Smooth muscle cell (in vitro differentiated cells): Measurements from ENCODE around the gene LCOR. TPM values are rescaled to one million over a fixed set of nuclear protein-coding genes. Genes with fewer than 3 reads are reported as not detected.
"Not testable (repeated sequence)": the region's sequence is repeated elsewhere in the genome, so short reads cannot be mapped to it uniquely, and the experiment has no call there.

Source experiments
- DNase-seq: peaks from one replicate; lab custom pipeline; 2025; ENCODE audit not compliant: unreplicated experiment; lab: John Stamatoyannopoulos, UW
- H2AFZ ChIP-seq: fragments of 200-600 bp; sonication (generic); 2 replicates; pipeline ENCODE4 v1.6.0; 2016; ENCODE audit warnings: antibody characterized with exemption, low read depth, mild to moderate bottlenecking
- H3F3A ChIP-seq: fragments of 200-600 bp; sonication (generic); 2 replicates; pipeline ENCODE4 v1.6.0; 2017; ENCODE audit warnings: antibody characterized with exemption, low read depth
- H3K27ac ChIP-seq: fragments of 200-600 bp; sonication (generic); 2 replicates; pipeline ENCODE4 v1.5.1; 2016; ENCODE audit warnings: low read depth, mild to moderate bottlenecking
- H3K27me3 ChIP-seq: fragments of 200-600 bp; sonication (generic); 2 replicates; pipeline ENCODE4 v1.6.1; 2016; ENCODE audit warnings: low read depth, mild to moderate bottlenecking
- H3K36me3 ChIP-seq: fragments of 200-600 bp; sonication (generic); 2 replicates; pipeline ENCODE4 v1.5.1; 2016; ENCODE audit warnings: low read depth
- H3K4me1 ChIP-seq: fragments of 200-600 bp; sonication (generic); 2 replicates; pipeline ENCODE4 v1.5.1; 2016; ENCODE audit warnings: low read depth
- H3K4me2 ChIP-seq: fragments of 200-600 bp; sonication (generic); 2 replicates; pipeline ENCODE4 v1.6.0; 2016; ENCODE audit warnings: mild to moderate bottlenecking
- H3K4me3 ChIP-seq: fragments of 200-600 bp; sonication (generic); 2 replicates; pipeline ENCODE4 v1.5.1; 2016; ENCODE audit warnings: mild to moderate bottlenecking
- H3K79me2 ChIP-seq: fragments of 200-600 bp; sonication (generic); 2 replicates; pipeline ENCODE4 v1.6.0; 2016; ENCODE audit warnings: low read depth, mild to moderate bottlenecking
- H3K9ac ChIP-seq: fragments of 200-600 bp; sonication (generic); 2 replicates; pipeline ENCODE4 v1.6.0; 2016; ENCODE audit warnings: low read depth
- H3K9me3 ChIP-seq: fragments of 200-600 bp; sonication (generic); replicated peaks from 2 replicates; pipeline ENCODE4 v1.5.1; 2016; ENCODE audit warnings: low read depth
- H4K20me1 ChIP-seq: fragments of 200-600 bp; sonication (generic); 2 replicates; pipeline ENCODE4 v1.6.0; 2016; ENCODE audit warnings: low read depth
- WGBS: methylation state at CpG from one replicate; pipeline ENCODE4 v1.1.7; 2016; ENCODE audit warnings: low lambda C conversion rate; 5-methylcytosine and 5-hydroxymethylcytosine counted together
- polyA plus RNA-seq: library from polyadenylated mRNA; unstranded; fragments of >200 nt; fragmentation: Nextera tagmentation; extraction: Ambion mirVana; gene quantifications from 2 replicates; pipeline ENCODE4 v1.2.1, GENCODE V29; 2016
- total RNA-seq: library from RNA; depleted of rRNA; stranded (reverse); fragments of >200 nt; gene quantifications from 2 replicates; pipeline ENCODE4 v1.2.3, GENCODE V29; 2014
- TF ChIP-seq, protein P1 (sequence below): fragments of 200-600 bp; sonication (generic); IDR thresholded peaks from 2 replicates; pipeline ENCODE4 v1.5.1; 2017; ENCODE audit warnings: borderline replicate concordance, mild to moderate bottlenecking, antibody characterized with exemption; ENCODE audit not compliant: insufficient read depth, poor library complexity, severe bottlenecking

LCOR gene
- total and polyA plus RNA-seq, 2 experiments from 2014 or later: 10.6 to 27.8 TPM

DNA sequence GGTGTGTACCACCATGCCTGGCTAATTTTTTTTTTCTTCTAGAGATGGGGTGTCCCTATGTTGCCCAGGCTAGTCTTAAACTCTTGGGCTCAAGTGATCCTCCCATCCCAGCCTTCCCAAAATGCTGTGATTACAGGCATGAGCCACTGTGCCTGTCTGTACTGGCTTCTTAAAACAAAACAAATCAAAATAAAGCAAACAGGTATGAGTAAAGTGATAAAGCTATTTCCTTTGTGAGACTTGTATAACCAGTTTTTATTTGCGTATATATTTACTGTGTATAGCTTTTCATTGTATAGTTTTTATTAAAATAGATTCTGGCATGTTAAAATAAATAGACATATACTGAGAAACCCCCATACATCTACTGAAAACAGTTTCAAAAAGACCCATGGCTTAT, 14.3 kb downstream of the LCOR start:
- H3K27me3 ChIP-seq: no peaks in the 10 kb centered on the region
- DNase-seq: no peak
- no peak overlapping the region for H3K4me3 ChIP-seq
- peaks cover 10% of the 10 kb centered on the region for H3K4me1 ChIP-seq
- no peak overlapping the region for H3K27ac ChIP-seq
- peaks cover 98% of the 10 kb centered on the region for H4K20me1 ChIP-seq
- H2AFZ ChIP-seq: no peak overlapping the region
- no peaks in the 10 kb centered on the region for H3K36me3 ChIP-seq
- no peak overlapping the region for H3K4me2 ChIP-seq
- H3K9me3 ChIP-seq: no peaks in the 10 kb centered on the region
- H3K9ac ChIP-seq: no peak overlapping the region
- TF ChIP-seq, protein P1, sequence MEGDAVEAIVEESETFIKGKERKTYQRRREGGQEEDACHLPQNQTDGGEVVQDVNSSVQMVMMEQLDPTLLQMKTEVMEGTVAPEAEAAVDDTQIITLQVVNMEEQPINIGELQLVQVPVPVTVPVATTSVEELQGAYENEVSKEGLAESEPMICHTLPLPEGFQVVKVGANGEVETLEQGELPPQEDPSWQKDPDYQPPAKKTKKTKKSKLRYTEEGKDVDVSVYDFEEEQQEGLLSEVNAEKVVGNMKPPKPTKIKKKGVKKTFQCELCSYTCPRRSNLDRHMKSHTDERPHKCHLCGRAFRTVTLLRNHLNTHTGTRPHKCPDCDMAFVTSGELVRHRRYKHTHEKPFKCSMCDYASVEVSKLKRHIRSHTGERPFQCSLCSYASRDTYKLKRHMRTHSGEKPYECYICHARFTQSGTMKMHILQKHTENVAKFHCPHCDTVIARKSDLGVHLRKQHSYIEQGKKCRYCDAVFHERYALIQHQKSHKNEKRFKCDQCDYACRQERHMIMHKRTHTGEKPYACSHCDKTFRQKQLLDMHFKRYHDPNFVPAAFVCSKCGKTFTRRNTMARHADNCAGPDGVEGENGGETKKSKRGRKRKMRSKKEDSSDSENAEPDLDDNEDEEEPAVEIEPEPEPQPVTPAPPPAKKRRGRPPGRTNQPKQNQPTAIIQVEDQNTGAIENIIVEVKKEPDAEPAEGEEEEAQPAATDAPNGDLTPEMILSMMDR: no peak
- 91% methylated on average over 1 of the region's 1 CpG for WGBS
- peaks cover 98% of the 10 kb centered on the region for H3K79me2 ChIP-seq
- H3F3A ChIP-seq: peaks cover 4% of the 10 kb centered on the region

DNA sequence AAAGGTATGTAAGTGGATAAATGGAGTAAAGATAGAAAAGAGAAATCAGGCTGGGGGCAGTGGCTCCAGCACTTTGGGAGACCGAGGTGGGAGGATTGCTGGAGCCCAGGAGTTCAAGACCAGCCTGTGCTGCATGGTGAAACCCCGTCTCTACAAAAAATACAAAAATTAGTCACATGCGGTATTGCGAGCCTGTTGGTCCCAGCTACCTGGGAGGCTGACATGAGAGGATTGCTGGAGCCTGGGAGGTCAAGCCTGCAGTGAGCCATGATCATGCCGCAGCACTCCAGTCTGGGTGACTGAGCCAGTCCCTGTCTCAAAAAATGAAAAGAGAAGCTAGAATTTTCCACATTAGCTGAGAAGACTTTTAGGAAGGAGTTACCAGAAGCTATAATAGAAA, 14.8 kb downstream of the LCOR start:
- WGBS: 92% methylated on average over 5 of the region's 5 CpGs
- no peaks in the 10 kb centered on the region for H3K36me3 ChIP-seq
- H3K79me2 ChIP-seq: peaks cover 98% of the 10 kb centered on the region
- no peak overlapping the region for H3K4me2 ChIP-seq
- H3K9me3 ChIP-seq: no peaks in the 10 kb centered on the region
- H3F3A ChIP-seq: peaks cover 4% of the 10 kb centered on the region
- H4K20me1 ChIP-seq: peaks cover 98% of the 10 kb centered on the region
- H2AFZ ChIP-seq: no peak overlapping the region
- no peaks in the 10 kb centered on the region for H3K27me3 ChIP-seq
- peaks cover 10% of the 10 kb centered on the region for H3K4me1 ChIP-seq
- H3K4me3 ChIP-seq: no peak overlapping the region
- H3K27ac ChIP-seq: no peak overlapping the region
- TF ChIP-seq, protein P1: no peak
- DNase-seq: no peak
- no peak overlapping the region for H3K9ac ChIP-seq

DNA sequence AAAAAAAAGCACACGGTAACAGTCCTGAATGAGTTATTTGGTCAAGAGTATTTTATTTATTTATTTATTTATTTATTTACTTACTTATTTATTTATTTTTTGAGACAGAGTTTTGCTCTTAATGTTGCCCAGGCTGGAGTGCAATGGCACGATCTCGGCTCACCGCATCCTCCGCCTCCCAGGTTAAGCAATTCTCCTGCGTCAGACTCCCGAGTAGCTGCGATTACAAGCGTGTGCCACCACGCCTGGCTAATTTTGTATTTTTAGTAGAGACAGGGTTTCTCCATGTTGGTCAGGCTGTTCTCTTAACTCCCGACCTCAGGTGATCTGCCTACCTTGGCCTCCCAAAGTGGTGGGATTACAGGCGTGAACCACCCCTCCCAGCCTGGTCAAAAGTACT, 15.3 kb downstream of the LCOR start:
- Histone ChIP-seq H4K20me1 (peaks cover 98% of the 10 kb centered on the region), H3K4me1 (peaks cover 10% of the 10 kb centered on the region), H3K79me2 (peaks cover 98% of the 10 kb centered on the region)
- not testable (repeated sequence) for H3K9me3 ChIP-seq, DNase-seq, H3K27me3 ChIP-seq, H3K36me3 ChIP-seq, H3K4me3 ChIP-seq, H3K4me2 ChIP-seq, H2AFZ ChIP-seq, H3K27ac ChIP-seq, H3K9ac ChIP-seq, H3F3A ChIP-seq
- WGBS: 94% methylated on average over 12 of the region's 12 CpGs

DNA sequence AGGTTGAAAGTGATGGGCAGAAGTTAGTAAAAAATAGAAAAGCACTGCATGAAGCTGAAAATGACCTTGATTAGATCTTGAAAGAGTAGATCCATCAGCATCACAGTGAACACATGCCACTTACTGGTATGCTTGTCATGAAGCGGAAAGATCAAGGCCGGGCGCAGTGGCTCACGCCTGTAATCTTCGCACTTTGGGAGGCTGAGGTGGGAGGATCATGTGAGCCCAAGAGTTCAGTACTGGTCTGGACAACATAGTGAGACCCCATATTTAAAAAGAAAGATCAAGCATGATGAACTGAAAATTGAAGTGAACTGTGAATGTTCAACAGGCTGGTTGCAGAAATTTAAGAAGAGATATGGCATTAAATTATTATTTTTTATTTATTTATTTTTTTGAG, 18.0 kb downstream of the LCOR start:
- Histone ChIP-seq H3K9me3 (no peaks in the 10 kb centered on the region), H4K20me1 (peaks cover 100% of the 10 kb centered on the region), H3K4me3 (no peak overlapping the region), H3K27ac (peak overlapping the region; percentile 46), H3F3A (peaks cover 4% of the 10 kb centered on the region), H3K36me3 (no peaks in the 10 kb centered on the region), H3K4me2 (no peak overlapping the region), H2AFZ (no peak overlapping the region), H3K79me2 (peaks cover 99% of the 10 kb centered on the region), H3K4me1 (peaks cover 4% of the 10 kb centered on the region), H3K9ac (no peak overlapping the region), H3K27me3 (no peaks in the 10 kb centered on the region)
- 98% methylated on average over 5 of the region's 5 CpGs for WGBS
- no peak for DNase-seq
- TF ChIP-seq, protein P1: no peak
